ENCODE data around the gene RBMS3. TPM values are rescaled to one million over a fixed set of nuclear protein-coding genes. Genes with fewer than 3 reads are reported as not detected.

The RBMS3 gene
- total and polyA plus RNA-seq, 2 of the 8 experiments (the other 6 are each of a cell fraction or from before 2014, with no cell fraction given): 3.7 to 6.9 TPM

DNA sequence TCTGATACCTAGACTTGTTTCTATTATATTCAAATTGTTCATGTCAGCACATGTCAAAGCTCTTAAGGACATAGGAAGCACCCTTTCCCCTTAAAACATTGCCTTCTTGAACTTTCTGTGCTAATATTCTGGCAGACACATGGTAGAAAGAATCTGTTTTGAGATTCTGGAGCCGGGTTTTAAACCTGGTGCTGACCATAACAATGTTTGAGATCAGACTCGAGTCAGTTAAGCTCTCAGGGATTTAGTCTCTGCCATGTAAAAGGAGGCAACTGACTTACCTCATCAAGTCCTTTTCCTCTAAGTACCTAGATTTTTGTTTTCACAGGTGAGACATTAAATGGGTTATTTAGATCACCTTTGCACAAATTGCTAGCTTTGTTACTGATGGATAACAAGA is 38.9 kb downstream of the RBMS3 start (continued):
- TF ChIP-seq, protein P1, sequence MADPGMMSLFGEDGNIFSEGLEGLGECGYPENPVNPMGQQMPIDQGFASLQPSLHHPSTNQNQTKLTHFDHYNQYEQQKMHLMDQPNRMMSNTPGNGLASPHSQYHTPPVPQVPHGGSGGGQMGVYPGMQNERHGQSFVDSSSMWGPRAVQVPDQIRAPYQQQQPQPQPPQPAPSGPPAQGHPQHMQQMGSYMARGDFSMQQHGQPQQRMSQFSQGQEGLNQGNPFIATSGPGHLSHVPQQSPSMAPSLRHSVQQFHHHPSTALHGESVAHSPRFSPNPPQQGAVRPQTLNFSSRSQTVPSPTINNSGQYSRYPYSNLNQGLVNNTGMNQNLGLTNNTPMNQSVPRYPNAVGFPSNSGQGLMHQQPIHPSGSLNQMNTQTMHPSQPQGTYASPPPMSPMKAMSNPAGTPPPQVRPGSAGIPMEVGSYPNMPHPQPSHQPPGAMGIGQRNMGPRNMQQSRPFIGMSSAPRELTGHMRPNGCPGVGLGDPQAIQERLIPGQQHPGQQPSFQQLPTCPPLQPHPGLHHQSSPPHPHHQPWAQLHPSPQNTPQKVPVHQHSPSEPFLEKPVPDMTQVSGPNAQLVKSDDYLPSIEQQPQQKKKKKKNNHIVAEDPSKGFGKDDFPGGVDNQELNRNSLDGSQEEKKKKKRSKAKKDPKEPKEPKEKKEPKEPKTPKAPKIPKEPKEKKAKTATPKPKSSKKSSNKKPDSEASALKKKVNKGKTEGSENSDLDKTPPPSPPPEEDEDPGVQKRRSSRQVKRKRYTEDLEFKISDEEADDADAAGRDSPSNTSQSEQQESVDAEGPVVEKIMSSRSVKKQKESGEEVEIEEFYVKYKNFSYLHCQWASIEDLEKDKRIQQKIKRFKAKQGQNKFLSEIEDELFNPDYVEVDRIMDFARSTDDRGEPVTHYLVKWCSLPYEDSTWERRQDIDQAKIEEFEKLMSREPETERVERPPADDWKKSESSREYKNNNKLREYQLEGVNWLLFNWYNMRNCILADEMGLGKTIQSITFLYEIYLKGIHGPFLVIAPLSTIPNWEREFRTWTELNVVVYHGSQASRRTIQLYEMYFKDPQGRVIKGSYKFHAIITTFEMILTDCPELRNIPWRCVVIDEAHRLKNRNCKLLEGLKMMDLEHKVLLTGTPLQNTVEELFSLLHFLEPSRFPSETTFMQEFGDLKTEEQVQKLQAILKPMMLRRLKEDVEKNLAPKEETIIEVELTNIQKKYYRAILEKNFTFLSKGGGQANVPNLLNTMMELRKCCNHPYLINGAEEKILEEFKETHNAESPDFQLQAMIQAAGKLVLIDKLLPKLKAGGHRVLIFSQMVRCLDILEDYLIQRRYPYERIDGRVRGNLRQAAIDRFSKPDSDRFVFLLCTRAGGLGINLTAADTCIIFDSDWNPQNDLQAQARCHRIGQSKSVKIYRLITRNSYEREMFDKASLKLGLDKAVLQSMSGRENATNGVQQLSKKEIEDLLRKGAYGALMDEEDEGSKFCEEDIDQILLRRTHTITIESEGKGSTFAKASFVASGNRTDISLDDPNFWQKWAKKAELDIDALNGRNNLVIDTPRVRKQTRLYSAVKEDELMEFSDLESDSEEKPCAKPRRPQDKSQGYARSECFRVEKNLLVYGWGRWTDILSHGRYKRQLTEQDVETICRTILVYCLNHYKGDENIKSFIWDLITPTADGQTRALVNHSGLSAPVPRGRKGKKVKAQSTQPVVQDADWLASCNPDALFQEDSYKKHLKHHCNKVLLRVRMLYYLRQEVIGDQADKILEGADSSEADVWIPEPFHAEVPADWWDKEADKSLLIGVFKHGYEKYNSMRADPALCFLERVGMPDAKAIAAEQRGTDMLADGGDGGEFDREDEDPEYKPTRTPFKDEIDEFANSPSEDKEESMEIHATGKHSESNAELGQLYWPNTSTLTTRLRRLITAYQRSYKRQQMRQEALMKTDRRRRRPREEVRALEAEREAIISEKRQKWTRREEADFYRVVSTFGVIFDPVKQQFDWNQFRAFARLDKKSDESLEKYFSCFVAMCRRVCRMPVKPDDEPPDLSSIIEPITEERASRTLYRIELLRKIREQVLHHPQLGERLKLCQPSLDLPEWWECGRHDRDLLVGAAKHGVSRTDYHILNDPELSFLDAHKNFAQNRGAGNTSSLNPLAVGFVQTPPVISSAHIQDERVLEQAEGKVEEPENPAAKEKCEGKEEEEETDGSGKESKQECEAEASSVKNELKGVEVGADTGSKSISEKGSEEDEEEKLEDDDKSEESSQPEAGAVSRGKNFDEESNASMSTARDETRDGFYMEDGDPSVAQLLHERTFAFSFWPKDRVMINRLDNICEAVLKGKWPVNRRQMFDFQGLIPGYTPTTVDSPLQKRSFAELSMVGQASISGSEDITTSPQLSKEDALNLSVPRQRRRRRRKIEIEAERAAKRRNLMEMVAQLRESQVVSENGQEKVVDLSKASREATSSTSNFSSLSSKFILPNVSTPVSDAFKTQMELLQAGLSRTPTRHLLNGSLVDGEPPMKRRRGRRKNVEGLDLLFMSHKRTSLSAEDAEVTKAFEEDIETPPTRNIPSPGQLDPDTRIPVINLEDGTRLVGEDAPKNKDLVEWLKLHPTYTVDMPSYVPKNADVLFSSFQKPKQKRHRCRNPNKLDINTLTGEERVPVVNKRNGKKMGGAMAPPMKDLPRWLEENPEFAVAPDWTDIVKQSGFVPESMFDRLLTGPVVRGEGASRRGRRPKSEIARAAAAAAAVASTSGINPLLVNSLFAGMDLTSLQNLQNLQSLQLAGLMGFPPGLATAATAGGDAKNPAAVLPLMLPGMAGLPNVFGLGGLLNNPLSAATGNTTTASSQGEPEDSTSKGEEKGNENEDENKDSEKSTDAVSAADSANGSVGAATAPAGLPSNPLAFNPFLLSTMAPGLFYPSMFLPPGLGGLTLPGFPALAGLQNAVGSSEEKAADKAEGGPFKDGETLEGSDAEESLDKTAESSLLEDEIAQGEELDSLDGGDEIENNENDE (IDR thresholded peaks at IDR 0.05; ENCODE audit: insufficient replicate concordance, low read length): no peak
- TF ChIP-seq SUZ12 (IDR thresholded peaks at IDR 0.05; ENCODE audit: low read length) (no peak), MAFK (IDR thresholded peaks at IDR 0.05; ENCODE audit: low read depth, low read length) (no peak), BACH1 (IDR thresholded peaks at IDR 0.05; ENCODE audit: low read length) (no peak), RAD21 (IDR thresholded peaks at IDR 0.05 in 1 of 2, conservative IDR thresholded peaks at IDR 0.05 in 1 of 2; ENCODE audit: low read depth in 2 of 2, low read length in 2 of 2) (no peak), RFX5 (IDR thresholded peaks at IDR 0.05; ENCODE audit: borderline replicate concordance, low read depth, low read length) (no peak), SAP30 (IDR thresholded peaks at IDR 0.05; ENCODE audit: insufficient read depth, insufficient replicate concordance, low read length) (no peak)
